Common myeloid progenitor, CD34-positive (primary cell): ENCODE measurements around the gene SPTAN1.
"Not testable (repeated sequence)": the region's sequence is repeated elsewhere in the genome, so short reads cannot be mapped to it uniquely, and the experiment has no call there.

Experiments
- CTCF ChIA-PET: fragments of 350-600 bp; sonication (Branson Sonifier 250); formaldehyde crosslinking; loops from one replicate; lab custom pipeline; 2021; ENCODE audit warnings: antibody characterized with exemption; lab: Charles Lee
- POLR2A ChIA-PET: fragments of 350-600 bp; sonication (Branson Sonifier 250); formaldehyde crosslinking; loops from one replicate; lab custom pipeline; 2021; ENCODE audit warnings: antibody characterized with exemption; lab: Charles Lee
- DNase-seq, 3 donors: peaks; one replicate each; pipeline versions ENCODE4 v3.0.0 to v3.0.0-alpha.2; 2013
- H3K27ac ChIP-seq, 2 experiments: 1 replicate in 1 of 2; 2 replicates in 1 of 2; pipeline ENCODE4 v1.7.0; 2013; ENCODE audit warnings: inconsistent platforms in 2 of 2, low read length in 2 of 2, mild to moderate bottlenecking in 2 of 2, low read depth in 1 of 2, moderate library complexity in 1 of 2; ENCODE audit not compliant: severe bottlenecking in 2 of 2, insufficient read depth in 1 of 2, poor library complexity in 1 of 2
- H3K27me3 ChIP-seq, 5 experiments: replicated peaks in 2 of 5; 1 replicate in 3 of 5; 2 replicates in 2 of 5; pipeline versions ENCODE4 v1.6.1 to v1.7.0; 2013; ENCODE audit warnings: low read length in 4 of 5, mild to moderate bottlenecking in 2 of 5, moderate library complexity in 2 of 5, inconsistent platforms in 1 of 5; ENCODE audit not compliant: insufficient read depth in 5 of 5, control insufficient read depth in 4 of 5
- H3K36me3 ChIP-seq, 4 experiments: 1 replicate in 2 of 4; 2 replicates in 2 of 4; pipeline versions ENCODE4 v1.6.1 to v1.7.0; 2013; ENCODE audit warnings: low read length in 3 of 4, control low read depth in 1 of 4, mild to moderate bottlenecking in 1 of 4; ENCODE audit not compliant: control insufficient read depth in 4 of 4, insufficient read depth in 4 of 4
- H3K4me1 ChIP-seq, 4 experiments: 1 replicate in 3 of 4; 2 replicates in 1 of 4; pipeline versions ENCODE4 v1.6.1 to v1.7.1; 2013; ENCODE audit warnings: low read length in 3 of 4, mild to moderate bottlenecking in 3 of 4, control low read depth in 1 of 4, inconsistent platforms in 1 of 4, moderate library complexity in 1 of 4; ENCODE audit not compliant: control insufficient read depth in 4 of 4, insufficient read depth in 4 of 4; ENCODE audit errors: control extremely low read depth in 1 of 4
- H3K4me3 ChIP-seq, 7 experiments: 1 replicate in 4 of 7; 2 replicates in 3 of 7; pipeline versions ENCODE4 v1.5.1 to v1.7.0; 2013; ENCODE audit warnings: mild to moderate bottlenecking in 7 of 7, low read length in 6 of 7, moderate library complexity in 6 of 7, inconsistent platforms in 2 of 7, low read depth in 2 of 7, control low read depth in 1 of 7; ENCODE audit not compliant: insufficient read depth in 4 of 7, control insufficient read depth in 1 of 7; ENCODE audit errors: extremely low read depth in 1 of 7
- H3K9me3 ChIP-seq, 5 experiments: 1 replicate in 4 of 5; 2 replicates in 1 of 5; pipeline versions ENCODE4 v1.6.1 to v1.7.1; 2013; ENCODE audit warnings: low read length in 4 of 5, mild to moderate bottlenecking in 2 of 5, inconsistent platforms in 1 of 5, low read depth in 1 of 5, moderate library complexity in 1 of 5; ENCODE audit not compliant: control insufficient read depth in 4 of 5, insufficient read depth in 2 of 5; ENCODE audit errors: control extremely low read depth in 1 of 5
- WGBS: methylation state at CpG from one replicate; pipeline ENCODE4 v1.1.5; 2013; ENCODE audit not compliant: insufficient coverage; 5-methylcytosine and 5-hydroxymethylcytosine counted together

SPTAN1 gene

DNA sequence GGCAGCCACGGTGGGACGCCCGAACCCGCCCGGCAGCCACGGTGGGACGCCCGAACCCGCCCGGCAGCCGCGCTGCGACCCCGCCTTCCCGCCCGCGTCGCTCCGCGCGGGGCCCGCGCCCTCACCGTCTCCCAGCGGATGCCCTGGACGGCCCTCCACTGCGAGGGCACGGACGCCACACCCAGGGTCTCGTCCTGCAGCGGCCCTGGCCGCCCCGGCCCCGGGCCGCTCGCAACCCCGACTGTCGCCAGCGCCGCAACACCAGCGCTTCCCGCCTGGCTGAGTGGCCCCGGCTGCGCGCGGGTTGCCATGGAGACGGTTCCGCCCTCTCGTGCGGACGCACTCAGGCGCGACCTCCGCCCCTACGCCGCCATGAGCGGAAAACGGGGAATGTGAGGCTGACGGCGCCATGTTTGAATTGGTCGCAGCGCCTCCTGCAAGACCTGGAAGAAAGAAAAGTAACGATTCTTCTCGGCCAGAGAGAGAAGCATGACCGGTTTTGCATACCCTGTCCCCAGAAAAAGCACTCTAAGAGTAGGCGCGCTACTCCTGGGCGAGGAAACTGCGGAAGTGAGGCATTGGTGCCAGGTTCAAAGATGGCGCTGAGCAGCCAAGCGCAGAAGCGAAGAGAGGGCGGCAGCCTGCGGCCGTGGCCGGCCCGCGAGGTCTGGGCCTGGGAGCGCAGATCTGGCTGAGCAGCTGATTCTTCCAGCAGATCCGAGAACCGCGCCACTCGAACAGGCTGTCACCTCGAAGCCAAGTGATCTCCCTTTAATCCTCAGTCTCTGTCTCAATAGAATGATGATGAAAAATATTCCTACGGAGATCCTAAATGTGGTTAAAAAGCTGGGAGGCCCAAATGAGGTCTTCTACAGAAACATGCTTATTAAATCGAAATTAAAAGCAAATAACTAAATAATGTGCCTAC is 104.3 kb downstream of the SPTAN1 start, which contains the start of gene DYNC2I2:
DYNC2I2 (minus strand) TSS at position 432 of the 928 bp plus-strand sequence; CDS start at position 311, 121 bp downstream.
- Histone ChIP-seq H3K27ac (peak within 1 kb of the TSS; percentile 98 to 99), H3K4me1 (peaks cover 0 to 9% (median 8%) of the 10 kb centered on the region in 4 experiments), H3K4me3 (peak within 1 kb of the TSS; percentile 74 to 96 (median 85)), H3K9me3 (no peaks in the 10 kb centered on the region), H3K27me3 (no peaks in the 10 kb centered on the region), H3K36me3 (peaks cover 0 to 2% (median 0%) of the 10 kb centered on the region in 4 experiments)
- ChIA-PET CTCF (interaction anchor here (0.9 kb wide), 1 partner anchor 28 kb away, joined by 3 read pairs; no protein-coding TSS in a partner anchor), POLR2A (no interaction called here)
- peak; percentile 95 to 97 (median 97) for DNase-seq
- WGBS = 0% methylated on average over 57 of the region's 86 CpGs

DNA sequence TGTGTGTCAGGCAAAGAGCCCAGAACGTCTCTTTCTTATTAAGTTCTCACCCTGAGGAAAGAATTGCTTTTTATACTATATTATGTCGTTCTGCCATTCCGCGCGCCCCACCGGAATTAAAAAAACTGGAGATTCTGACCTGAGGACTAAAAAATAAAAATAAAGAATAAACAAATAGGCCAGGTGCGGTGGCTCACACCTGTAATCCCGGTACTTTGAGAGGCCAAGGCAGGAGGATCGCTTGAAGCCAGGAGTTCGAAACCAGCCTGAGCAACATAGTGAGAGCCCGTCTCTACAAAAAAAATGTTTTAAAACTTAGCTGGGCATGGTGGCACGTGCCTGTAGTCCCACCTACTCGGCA is 104.9 kb downstream of the SPTAN1 start:
- peaks cover 0 to 9% (median 8%) of the 10 kb centered on the region in 4 experiments for H3K4me1 ChIP-seq
- H3K9me3 ChIP-seq = no peaks in the 10 kb centered on the region
- H3K36me3 ChIP-seq = peaks cover 0 to 2% (median 0%) of the 10 kb centered on the region in 4 experiments
- H3K27me3 ChIP-seq = no peaks in the 10 kb centered on the region
- CTCF ChIA-PET = interaction anchor here (0.9 kb wide), 1 partner anchor 27 kb away, joined by 3 read pairs; no protein-coding TSS in a partner anchor
- WGBS = 100% methylated on average over 4 of the region's 13 CpGs
- H3K4me3 ChIP-seq = peak overlapping the region in 4 of 7 experiments; percentile 83 to 96 (median 90)
- POLR2A ChIA-PET = no interaction called here
- DNase-seq = no peak
- peak overlapping the region; percentile 98 to 99 for H3K27ac ChIP-seq

DNA sequence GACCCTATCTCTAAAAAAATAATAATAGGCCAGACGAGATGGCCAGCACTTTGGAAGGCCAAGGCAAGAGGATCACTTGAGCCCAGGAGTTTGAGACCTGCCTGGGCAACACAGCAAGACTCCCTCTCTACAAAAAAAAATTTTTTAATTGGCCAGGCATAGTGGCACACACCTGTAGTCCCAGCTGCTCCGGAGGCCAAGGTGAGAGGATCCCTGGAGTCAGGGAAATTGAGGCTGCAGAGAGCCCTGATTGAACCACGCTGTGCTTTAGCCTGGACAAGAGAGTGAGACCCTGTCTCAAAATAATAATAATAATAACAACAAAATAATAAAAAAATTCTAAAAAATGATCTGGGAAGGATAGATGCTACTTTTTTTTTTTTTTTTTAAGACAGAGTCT is 105.4 kb downstream of the SPTAN1 start:
- no peaks in the 10 kb centered on the region for H3K9me3 ChIP-seq
- no peak for DNase-seq
- H3K4me1 ChIP-seq = peaks cover 0 to 9% (median 8%) of the 10 kb centered on the region in 4 experiments
- H3K27ac ChIP-seq = no peak overlapping the region
- WGBS = 100% methylated on average over 1 of the region's 3 CpGs
- ChIA-PET POLR2A (no interaction called here), CTCF (interaction anchor here (0.9 to 1.0 kb wide), 2 partner anchors 27 to 46 kb away, joined by 3 read pairs; no protein-coding TSS in a partner anchor)
- no peak overlapping the region for H3K4me3 ChIP-seq
- no peaks in the 10 kb centered on the region for H3K27me3 ChIP-seq
- H3K36me3 ChIP-seq = peaks cover 0 to 2% (median 0%) of the 10 kb centered on the region in 4 experiments

DNA sequence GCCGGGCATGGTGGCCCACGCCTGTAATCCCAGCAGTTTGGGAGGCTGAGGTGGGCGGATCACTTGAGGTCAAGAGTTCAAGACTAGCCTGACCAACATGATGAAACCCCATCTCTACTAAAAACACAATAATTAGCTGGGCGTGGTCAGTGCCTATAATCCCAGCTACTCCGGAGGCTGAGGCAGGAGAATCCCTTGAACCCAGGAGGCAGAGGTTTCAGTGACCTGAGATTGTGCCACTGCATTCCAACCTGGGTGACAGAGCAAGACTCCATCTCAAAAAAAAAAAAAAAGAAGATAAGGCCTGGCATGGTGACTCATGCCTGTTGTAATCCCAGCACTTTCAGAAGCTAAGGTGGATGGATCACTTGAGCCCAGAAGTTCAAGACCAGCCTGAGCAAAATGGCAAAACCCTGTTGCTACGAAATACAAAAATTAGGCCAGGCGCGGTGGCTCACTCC is 114.1 kb downstream of the SPTAN1 start:
- CTCF ChIA-PET, H3K4me1 ChIP-seq, H3K36me3 ChIP-seq, H3K9me3 ChIP-seq, H3K27ac ChIP-seq, H3K27me3 ChIP-seq, DNase-seq, POLR2A ChIA-PET, H3K4me3 ChIP-seq: not testable (repeated sequence)
- 98% methylated on average over 6 of the region's 8 CpGs for WGBS

DNA sequence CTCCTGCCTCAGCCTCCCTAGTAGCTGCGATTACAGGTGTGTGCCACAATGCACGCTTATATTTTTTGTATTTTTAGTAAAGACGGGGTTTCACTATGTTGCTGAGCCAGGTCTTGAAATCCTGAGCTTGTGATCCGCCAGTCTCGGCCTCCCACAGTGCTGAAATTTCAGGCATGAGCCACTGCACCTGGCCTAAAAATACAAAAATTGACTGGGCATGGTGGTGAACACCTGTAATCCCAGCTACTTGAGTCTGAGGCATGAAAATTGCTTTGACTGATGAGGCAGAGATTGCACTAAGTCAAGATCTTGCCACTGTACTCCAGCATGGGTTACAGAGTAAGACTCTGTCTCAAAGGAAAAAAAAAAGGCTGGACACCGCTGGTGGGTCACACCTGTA is 117.4 kb downstream of the SPTAN1 start:
- H3K4me1 ChIP-seq = no peaks in the 10 kb centered on the region
- H3K9me3 ChIP-seq = no peaks in the 10 kb centered on the region
- CTCF ChIA-PET = interaction anchor here (0.7 to 1.4 kb wide), 3 partner anchors 11 to 455 kb away, joined by 3 to 4 read pairs (median 3); no protein-coding TSS in a partner anchor
- no peak overlapping the region for H3K4me3 ChIP-seq
- POLR2A ChIA-PET = no interaction called here
- no peaks in the 10 kb centered on the region for H3K27me3 ChIP-seq
- no peak for DNase-seq
- WGBS = 100% methylated on average over 5 of the region's 6 CpGs
- peaks cover 0 to 2% (median 0%) of the 10 kb centered on the region in 4 experiments for H3K36me3 ChIP-seq
- H3K27ac ChIP-seq = no peak overlapping the region

DNA sequence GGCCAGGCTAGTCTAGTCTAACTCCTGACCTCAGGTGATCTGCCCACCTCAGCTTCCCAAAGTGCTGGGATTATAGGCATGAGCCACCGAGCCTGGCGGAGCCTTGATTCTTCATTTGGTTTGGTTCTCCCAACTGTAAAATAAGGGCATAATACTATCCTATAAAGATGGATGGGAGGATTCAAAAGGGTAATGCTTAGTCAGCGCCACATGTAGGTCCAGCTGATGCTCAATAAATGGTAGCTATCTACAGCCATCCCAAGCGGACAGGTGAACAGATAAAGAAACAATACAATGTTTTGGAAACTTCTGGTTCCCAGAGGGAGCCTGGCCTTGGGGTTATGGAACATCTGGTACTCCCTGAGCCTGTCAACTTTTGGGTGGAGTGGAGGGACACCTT is 123.0 kb downstream of the SPTAN1 start:
- ChIA-PET CTCF (no interaction called here), POLR2A (no interaction called here)
- Histone ChIP-seq H3K4me3 (no peak overlapping the region), H3K4me1 (no peaks in the 10 kb centered on the region), H3K27me3 (no peaks in the 10 kb centered on the region), H3K9me3 (no peaks in the 10 kb centered on the region), H3K27ac (no peak overlapping the region), H3K36me3 (peaks cover 0 to 5% (median 3%) of the 10 kb centered on the region in 4 experiments)
- WGBS = 100% methylated on average over 3 of the region's 4 CpGs
- no peak for DNase-seq
